GM23248 (cell line): ENCODE measurements around the gene ZNF408.

Experiments
- EZH2 ChIP-seq: fragments of 200-600 bp; sonication (generic); IDR thresholded peaks from 2 replicates; pipeline ENCODE4 v1.6.1; 2018; ENCODE audit warnings: antibody characterized with exemption, mild to moderate bottlenecking; ENCODE audit not compliant: insufficient read depth, poor library complexity, severe bottlenecking
- EZH2phosphoT487 ChIP-seq: fragments of 200-600 bp; sonication (generic); IDR thresholded peaks from 2 replicates; pipeline ENCODE4 v1.6.1; 2018; ENCODE audit warnings: antibody characterized with exemption, moderate library complexity, mild to moderate bottlenecking, low read depth; ENCODE audit not compliant: insufficient read depth

- TF ChIP-seq EZH2 = no peak
- no peak for TF ChIP-seq EZH2phosphoT487
Observed at GRCh38 chr11:46701078-46701654, 335 bp downstream of the ZNF408 start.
